Omental fat pad (tissue), 4 donors: ENCODE measurements around the gene MED22. TPM values are rescaled to one million over a fixed set of nuclear protein-coding genes. Genes with fewer than 3 reads are reported as not detected.

Experiments
- ATAC-seq: fragments of 150-250 bp; one replicate; pipeline ENCODE4 v1.9.1; 2016; ENCODE audit warnings: mild to moderate bottlenecking, moderate library complexity; ENCODE audit not compliant: low FRiP score
- DNase-seq: peaks from one replicate; pipeline ENCODE4 v3.0.0-alpha.2; 2019; ENCODE audit warnings: low spot score
- total RNA-seq, 4 donors: library from RNA; depleted of rRNA; stranded (reverse); fragments of >200 nt; gene quantifications; one replicate each; pipeline ENCODE4 v1.1.0, GENCODE V29; 2016
- TF ChIP-seq, protein P1 (sequence below), 3 donors: fragments of 450-650 bp; IDR thresholded peaks; one replicate each; pipeline ENCODE4 v1.5.1; 2016 to 2017; ENCODE audit warnings: antibody characterized with exemption in 3 of 3, mild to moderate bottlenecking in 3 of 3, moderate library complexity in 2 of 3

The MED22 gene
- total RNA-seq, 4 donors from 2014 or later = 20.0 to 29.1 (median 24.5) TPM

DNA sequence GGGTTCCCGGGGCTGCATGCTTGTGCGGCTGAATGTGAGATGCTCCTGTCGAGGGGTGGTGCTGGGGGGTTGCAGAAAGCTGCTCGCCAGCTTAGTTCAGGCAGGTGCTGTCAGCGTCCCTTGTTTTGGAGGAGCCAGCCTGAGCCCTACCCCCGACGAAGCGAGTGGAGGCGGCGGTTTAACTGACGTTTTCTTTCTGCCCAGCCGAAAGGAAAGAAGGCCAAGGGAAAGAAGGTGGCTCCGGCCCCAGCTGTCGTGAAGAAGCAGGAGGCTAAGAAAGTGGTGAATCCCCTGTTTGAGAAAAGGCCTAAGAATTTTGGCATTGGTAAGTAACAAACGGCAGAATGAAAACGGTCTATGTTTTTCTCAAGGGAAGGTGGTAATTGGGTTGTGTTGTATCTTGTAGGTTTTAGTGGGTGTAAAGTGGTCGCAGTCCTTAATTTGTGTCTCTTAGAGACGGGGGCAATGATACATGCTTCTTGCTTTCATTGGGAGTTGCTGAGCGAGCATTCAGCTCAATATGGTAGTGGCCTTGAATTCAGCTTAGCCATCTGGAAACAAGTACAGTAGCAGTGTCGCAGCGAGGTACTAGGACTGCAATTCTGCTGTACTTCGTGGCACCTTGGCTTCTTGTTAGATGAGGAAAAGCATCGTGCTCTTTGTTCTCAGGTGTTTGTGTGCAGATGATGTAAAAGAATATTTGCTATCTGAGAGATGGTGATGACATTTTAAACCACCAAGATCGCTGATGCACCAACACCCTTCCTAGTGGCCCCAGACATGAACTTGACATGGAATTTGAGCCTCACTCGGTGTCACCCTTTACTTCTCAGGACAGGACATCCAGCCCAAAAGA lies 1.0 kb upstream of the MED22 start:
- no peak for DNase-seq
- no peak for ATAC-seq
- TF ChIP-seq, protein P1, sequence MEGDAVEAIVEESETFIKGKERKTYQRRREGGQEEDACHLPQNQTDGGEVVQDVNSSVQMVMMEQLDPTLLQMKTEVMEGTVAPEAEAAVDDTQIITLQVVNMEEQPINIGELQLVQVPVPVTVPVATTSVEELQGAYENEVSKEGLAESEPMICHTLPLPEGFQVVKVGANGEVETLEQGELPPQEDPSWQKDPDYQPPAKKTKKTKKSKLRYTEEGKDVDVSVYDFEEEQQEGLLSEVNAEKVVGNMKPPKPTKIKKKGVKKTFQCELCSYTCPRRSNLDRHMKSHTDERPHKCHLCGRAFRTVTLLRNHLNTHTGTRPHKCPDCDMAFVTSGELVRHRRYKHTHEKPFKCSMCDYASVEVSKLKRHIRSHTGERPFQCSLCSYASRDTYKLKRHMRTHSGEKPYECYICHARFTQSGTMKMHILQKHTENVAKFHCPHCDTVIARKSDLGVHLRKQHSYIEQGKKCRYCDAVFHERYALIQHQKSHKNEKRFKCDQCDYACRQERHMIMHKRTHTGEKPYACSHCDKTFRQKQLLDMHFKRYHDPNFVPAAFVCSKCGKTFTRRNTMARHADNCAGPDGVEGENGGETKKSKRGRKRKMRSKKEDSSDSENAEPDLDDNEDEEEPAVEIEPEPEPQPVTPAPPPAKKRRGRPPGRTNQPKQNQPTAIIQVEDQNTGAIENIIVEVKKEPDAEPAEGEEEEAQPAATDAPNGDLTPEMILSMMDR (IDR thresholded peaks at IDR 0.05) = no peak

DNA sequence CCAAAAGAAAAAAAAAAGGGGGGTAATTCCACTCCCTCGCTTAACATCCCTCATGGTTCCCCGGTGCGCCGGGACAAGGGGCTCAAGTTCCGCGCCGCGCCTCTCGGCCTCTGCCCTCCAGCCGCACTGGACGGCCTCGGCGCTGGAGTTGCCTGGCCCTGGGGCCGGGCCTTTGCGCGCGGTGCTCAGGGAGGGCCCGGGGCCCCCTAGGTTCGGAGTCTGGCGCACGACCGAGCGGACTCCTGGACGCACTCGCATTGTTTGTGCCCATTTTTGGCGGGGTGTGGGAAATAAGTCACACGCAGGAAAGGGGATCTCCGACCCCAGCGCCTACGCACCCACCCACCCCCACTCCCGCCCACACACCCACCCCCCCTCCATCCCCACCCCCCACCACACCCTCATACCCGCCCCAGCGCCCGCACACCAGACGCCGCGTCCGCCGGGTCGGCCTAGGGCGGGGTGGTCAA lies 381 bp downstream of the MED22 start:
- ATAC-seq (peak; percentile 56), DNase-seq (no peak)
- TF ChIP-seq, protein P1 (IDR thresholded peaks at IDR 0.05) = no peak

DNA sequence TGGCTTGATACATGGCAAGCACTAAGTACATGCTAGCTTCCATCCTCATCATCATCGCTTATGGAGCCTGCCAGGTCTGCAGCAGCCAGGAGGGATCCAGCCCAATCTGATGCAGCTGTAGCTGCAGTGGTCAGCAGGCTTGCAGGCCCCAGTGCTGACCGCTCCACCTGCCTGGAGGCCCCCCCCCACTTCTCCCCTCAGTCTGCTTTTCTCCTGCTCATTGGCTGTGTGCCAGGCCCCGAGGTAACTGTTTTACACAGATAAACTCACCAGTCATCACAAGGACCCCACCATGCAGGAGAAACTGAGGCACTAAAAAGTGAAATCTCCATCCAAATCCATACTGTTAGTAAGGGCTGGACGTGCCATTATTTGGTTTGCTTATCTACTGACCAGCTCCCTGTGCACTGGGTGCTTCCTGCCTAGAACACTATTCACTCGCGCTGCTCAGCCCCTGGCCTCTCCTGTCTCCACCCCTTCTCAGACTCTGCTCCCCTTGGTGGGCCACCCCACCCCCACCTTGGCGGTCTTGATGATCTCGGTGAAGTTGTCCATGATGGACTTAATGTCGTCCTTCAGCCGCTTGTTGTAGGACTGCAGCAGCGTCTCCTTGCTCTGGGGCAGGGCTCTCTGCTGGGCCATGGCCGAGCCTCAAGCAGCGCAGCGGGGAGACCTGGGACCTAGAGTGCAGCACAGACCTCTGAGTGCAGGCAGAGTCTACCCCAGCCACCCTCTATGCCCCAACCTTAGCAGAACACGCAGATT lies 1.7 kb downstream of the MED22 start:
- DNase-seq = no peak
- no peak for ATAC-seq
- TF ChIP-seq, protein P1 (IDR thresholded peaks at IDR 0.05) = no peak

DNA sequence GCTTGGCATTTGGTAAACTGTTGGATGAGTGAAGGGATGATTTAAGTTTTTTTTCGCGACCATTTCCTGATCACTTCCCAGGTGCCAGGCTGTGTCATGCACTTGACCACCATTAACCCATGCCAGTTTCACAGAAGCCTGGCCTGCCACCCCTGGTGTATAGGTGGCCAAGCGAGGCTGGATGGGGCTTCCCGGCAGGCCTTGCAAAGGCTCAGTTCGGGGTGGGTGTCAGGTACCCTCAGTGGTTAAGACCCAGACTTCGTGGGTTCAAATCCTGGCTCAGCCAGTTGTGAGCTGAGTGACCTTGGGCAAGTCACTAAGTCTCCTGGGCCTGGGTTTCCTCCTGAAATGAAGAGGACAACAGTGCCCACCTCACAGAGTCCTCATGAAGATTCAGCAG lies 2.3 kb downstream of the MED22 start:
- DNase-seq = no peak
- ATAC-seq = no peak
- TF ChIP-seq, protein P1 (IDR thresholded peaks at IDR 0.05) = no peak

DNA sequence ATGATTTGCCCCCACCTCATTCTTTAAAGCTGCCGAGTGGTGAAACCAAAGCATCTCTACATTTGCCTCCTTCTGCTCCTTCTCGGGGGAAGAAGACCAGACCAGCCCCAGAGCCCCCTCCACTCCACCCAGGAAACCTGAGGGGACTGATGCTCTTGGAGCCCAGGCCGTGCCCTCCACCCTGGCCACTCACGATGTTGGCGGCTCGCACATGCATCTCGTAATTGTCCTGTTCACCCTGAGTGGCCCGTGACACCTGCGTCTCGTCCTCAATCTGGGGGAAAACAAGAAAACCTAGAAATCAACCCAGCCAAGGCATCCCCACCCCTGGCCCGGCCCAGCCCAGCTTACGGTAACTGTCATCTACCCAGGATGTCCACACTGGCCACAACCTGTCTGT lies 3.0 kb downstream of the MED22 start:
- TF ChIP-seq, protein P1 (IDR thresholded peaks at IDR 0.05) = no peak
- no peak for DNase-seq
- ATAC-seq = no peak

DNA sequence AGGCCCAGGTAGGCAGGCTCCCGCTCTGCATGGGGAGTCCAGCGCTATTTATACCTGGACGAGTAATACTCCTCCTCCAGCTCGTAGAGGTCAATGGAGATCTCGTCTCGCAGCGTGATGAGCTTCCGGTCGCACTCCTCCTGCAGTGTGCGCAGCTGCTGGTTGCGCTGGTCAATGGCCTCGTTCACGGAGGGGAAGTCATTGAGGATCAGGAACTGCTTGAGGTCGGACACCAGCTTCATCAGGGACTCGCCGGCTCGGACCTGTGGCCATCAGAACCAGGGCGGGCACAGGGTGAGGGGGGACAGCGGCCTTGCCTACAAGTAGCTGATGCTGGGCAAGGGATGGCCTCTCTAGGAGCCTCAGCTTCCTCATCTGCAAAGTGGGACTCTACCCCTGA lies 3.9 kb downstream of the MED22 start:
- DNase-seq (no peak), ATAC-seq (no peak)
- TF ChIP-seq, protein P1 (IDR thresholded peaks at IDR 0.05) = no peak
